GM12892 (cell line): ENCODE measurements around the gene TRIM65. TPM values are rescaled to one million over a fixed set of nuclear protein-coding genes. Genes with fewer than 3 reads are reported as not detected.
A peak's percentile ranks its signal among the peaks of the same experiment; 100 is the strongest.

ENCODE experiments used
- DNase-seq: peaks from one replicate; pipeline ENCODE4 v3.0.0; 2011; ENCODE audit not compliant: insufficient read length
- FAIRE-seq: peaks from 2 replicates; lab custom pipeline; 2011; peaks lifted over from hg19 to GRCh38; lab: Jason Lieb, UNC
- POLR2A ChIP-seq: IDR thresholded peaks from 2 replicates; pipeline ENCODE4 v1.6.1; 2011; ENCODE audit warnings: low read depth, low read length, control low read depth
- POLR2AphosphoS5 ChIP-seq: IDR thresholded peaks from 2 replicates; pipeline ENCODE4 v1.6.1; 2011; ENCODE audit warnings: low read depth, low read length, control low read depth
- TAF1 ChIP-seq: IDR thresholded peaks from 2 replicates; pipeline ENCODE4 v1.6.1; 2011; ENCODE audit warnings: low read depth, mild to moderate bottlenecking, control low read depth, low read length, borderline replicate concordance
- polyA plus RNA-seq: library from polyadenylated mRNA; unstranded; fragments of >200 nt; gene quantifications from one replicate; pipeline ENCODE4 v1.2.1, GENCODE V29; 2012; ENCODE audit warnings: missing spikeins, inconsistent platforms; ENCODE audit not compliant: missing spikeins

The TRIM65 gene, protein sequence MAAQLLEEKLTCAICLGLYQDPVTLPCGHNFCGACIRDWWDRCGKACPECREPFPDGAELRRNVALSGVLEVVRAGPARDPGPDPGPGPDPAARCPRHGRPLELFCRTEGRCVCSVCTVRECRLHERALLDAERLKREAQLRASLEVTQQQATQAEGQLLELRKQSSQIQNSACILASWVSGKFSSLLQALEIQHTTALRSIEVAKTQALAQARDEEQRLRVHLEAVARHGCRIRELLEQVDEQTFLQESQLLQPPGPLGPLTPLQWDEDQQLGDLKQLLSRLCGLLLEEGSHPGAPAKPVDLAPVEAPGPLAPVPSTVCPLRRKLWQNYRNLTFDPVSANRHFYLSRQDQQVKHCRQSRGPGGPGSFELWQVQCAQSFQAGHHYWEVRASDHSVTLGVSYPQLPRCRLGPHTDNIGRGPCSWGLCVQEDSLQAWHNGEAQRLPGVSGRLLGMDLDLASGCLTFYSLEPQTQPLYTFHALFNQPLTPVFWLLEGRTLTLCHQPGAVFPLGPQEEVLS
- polyA plus RNA-seq = 7.7 TPM

DNA sequence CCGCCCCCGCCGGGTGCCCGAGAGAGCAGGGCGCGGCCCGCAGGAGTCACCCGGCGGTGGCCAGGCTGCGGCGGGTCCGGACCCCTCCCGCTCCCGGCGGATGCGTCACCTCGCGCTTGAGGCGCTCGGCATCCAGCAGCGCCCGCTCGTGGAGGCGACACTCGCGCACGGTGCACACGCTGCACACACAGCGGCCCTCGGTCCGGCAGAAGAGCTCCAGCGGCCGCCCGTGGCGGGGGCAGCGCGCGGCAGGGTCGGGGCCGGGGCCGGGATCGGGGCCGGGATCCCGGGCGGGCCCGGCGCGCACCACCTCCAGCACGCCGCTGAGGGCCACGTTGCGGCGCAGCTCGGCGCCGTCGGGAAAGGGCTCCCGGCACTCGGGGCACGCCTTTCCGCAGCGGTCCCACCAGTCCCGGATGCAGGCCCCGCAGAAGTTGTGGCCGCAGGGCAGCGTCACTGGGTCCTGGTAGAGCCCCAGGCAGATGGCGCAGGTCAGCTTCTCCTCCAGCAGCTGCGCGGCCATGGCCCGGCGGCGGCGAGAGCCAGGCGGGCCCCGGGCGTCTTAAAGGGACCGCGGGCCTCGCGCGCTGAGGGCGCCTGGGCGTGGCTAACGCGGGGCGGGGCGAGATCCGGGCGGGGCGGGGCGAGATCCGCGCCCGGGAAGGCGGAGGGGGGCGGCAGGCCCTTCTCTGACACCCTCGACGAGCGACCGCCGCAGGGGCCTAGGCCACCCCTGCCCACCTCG, at the start of gene TRIM65:
Gene TRIM65 (minus strand): TSS at position 537 of the 745 bp plus-strand sequence. CDS start 14 bp downstream, at position 523.
- FAIRE-seq = peak; percentile 93
- peak; percentile 92 for DNase-seq
- TF ChIP-seq POLR2A = peak; percentile 84
- peak; percentile 33; the same call in 1 of the 2 replicates for TF ChIP-seq TAF1
- peak; percentile 70 for TF ChIP-seq POLR2AphosphoS5

DNA sequence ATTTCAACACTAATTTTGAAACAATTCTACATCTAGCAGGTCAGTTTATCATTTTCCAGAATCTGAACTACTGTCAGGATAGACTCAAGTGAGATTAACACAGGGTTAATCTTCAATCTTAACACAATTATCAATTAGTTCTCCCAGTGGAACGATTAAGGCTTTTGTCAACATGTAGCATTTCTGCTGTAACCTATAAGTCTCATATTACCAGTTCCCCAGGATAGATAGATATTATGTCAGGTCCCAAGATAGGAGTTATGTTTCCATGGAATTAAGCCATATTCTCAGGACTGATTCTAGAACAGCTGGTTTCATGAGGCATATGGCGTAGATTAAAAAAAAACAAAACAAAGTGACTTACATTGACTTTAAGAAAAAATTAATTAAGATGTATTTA, 48.5 kb upstream of the TRIM65 start:
- no peak for TF ChIP-seq POLR2AphosphoS5
- TF ChIP-seq TAF1 = no peak
- TF ChIP-seq POLR2A = no peak
- DNase-seq (no peak), FAIRE-seq (no peak)

DNA sequence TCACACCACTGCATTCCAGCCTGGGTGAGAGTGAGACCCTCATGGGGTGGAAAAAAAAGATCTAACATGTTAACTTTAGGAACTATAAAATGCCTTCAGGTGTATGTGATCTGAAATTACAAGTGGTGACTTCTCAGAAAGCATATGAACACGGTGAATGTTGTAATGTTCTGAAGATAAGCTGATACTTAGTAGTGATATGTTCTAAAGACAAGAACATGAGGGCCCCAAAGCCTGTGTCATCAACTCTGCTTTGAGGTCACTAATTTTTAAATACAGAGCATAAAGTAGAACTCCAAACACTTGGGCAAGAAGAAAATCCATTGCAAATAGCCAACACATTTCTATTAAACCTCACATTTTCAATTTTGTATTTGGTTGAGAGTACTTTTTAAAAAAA, 46.7 kb upstream of the TRIM65 start:
- TF ChIP-seq TAF1 (no peak), POLR2AphosphoS5 (no peak), POLR2A (no peak)
- DNase-seq (no peak), FAIRE-seq (no peak)

DNA sequence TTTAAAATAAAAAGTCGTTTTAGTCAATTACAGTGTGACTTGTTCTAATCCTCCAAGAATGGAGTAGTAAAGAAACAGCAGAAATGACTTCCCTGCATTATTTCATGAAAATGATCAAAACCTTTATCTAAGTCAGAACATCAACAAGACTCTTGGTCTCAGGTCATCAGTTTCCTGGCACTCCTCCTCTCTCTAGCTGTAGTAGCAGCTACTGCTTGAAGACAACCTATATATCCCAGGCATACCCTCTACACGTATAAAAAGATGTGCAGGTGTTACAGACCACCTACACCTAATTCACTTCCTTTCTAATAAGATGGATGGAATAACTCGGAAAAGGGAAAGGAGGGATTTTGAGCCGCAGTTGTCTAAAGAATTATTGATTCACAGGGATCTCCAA, 45.7 kb upstream of the TRIM65 start:
- TF ChIP-seq TAF1 (no peak), POLR2A (no peak), POLR2AphosphoS5 (no peak)
- DNase-seq = no peak
- FAIRE-seq = no peak

DNA sequence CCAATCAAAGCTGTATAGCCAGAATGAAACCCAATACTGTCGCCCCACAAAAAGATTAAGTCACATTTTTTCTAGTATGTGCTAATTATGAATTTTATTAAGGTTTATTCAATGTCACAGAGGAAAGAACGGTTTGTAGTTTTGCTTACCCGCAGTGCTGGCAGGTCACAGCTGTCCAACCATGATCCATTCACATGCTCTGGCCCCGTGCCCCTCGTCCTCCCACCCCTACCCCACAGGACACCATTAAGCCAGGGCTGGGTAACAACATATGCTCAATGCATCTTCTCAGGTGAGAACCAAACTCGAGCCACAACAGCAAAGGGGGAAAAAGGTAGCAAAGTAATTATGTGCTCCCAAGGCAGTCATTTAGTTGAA, 44.7 kb upstream of the TRIM65 start:
- FAIRE-seq = no peak
- TF ChIP-seq POLR2A (no peak), POLR2AphosphoS5 (no peak), TAF1 (no peak)
- no peak for DNase-seq

DNA sequence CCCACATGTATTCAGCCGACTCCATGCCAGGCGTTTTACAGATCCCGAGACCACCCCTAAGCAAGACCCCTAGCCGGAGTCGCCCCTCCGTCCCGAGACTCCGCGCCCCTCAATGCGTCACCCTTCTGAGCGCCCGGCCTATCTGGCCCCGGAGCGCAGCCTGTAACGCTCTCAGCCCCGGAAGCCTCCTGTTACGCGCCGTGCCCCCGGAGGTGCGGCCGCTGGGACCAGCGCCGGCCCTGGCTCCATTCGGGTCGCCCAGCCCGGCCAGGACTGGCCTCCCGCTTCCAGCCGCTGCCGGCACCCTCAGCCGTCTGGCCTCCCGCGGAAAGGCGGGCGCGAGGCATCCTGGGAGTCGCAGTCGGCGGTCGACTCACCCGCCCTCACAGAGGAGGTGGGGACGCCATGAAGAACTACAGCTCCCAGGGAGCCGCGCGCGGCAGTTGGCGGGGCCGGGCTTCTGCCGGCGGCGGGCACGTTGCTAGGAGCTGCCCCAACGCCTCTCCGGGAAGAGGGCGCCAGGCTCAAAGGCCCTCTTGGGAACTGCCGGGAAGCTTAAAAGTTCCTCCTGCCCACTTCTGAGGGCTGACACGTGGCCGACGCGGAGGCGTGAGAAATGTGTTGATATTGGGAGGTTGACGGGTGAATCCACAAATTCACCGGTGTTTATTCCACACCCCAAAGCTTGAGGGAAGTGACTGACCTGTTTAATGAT, 44.1 kb upstream of the TRIM65 start, which contains the start of gene FBF1:
Gene FBF1 (minus strand): TSS at position 316 of the 715 bp plus-strand sequence. CDS start 2,893 bp downstream, outside the sequence.
- DNase-seq = peak; percentile 98
- TF ChIP-seq POLR2AphosphoS5 = peak; percentile 79
- TF ChIP-seq POLR2A = peak; percentile 93
- TF ChIP-seq TAF1 = no peak
- peak; percentile 92 for FAIRE-seq

DNA sequence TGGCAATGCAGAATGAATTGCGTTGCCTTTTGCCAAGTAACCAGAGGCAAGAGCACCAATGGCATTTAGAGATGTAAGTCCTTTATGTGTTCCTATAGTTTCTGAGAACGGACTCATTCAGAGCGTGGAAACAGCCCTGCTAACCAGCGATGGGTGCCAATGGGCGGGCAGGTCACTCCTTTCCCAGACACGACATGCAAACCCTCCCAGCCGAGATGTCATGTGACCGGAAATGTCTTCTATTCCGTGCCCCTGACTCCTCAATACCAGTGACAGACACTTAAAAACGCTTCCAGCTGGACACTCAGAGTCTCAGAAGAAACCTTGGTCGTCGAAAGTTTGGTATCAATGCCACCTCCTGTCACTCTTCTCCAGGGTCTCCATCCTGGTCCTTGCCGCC, 40.9 kb upstream of the TRIM65 start:
- no peak for DNase-seq
- TF ChIP-seq POLR2AphosphoS5 = no peak
- no peak for TF ChIP-seq POLR2A
- TF ChIP-seq TAF1 = no peak
- no peak for FAIRE-seq

DNA sequence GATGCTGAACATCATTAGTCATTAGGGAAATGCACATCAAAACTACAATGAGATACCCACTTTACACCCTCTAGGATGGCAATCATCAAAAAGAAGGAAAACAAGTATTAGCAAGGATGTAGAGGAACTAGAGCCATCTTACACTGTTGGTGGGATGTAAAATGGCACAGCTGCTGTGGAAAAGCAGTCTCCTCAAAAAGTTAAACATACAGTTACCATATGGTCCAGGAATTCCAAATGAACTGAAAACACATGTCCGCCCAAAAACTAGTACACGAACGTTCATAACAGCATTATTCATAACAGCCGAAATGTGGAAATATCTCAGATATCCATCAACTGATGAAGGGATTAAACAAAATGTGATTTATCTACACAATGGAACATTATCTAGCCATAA, 37.1 kb upstream of the TRIM65 start:
- TF ChIP-seq POLR2A (no peak), POLR2AphosphoS5 (no peak)
- no peak for FAIRE-seq
- no peak for DNase-seq

DNA sequence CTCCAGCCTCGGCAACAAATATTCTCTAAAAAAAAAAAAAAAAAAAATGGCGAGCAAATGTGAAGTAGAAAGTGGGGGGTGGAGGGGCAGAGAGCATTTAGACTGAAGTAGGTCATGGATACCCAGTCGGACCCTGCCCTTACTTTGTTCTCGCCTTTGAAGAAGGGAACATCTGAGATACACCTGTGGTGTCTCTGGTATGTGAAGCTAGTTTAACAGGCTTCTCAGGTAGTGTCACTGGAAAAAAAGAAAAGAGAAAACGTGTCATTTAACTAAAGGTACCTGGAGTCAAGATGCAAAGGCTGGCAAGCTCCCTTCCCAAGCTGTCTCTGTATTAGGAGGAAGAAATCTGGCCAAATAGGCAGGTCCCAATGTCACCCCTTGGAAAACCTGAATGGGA, 36.1 kb upstream of the TRIM65 start:
- FAIRE-seq (no peak), DNase-seq (no peak)
- TF ChIP-seq POLR2AphosphoS5 (no peak), POLR2A (no peak), TAF1 (no peak)

DNA sequence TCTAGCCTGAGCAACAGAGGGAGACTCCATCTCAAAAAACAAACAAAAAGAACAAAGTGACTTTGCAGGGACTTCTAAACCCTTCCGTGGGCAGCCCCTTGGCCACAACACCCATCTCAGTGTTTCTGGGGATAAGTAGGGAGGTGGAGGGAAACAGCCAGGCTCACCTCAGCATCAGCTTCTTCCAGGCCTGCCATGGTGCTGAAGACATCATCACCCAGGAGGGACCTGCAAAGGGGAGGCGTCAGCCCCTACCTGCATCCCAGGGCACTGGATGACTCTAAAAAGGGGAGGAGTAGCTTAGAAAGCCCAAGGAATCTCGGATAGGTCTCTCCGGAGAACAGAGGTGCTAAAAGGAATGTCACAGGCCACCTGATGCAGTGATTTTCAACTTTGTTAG, 34.3 kb upstream of the TRIM65 start:
- FAIRE-seq = no peak
- TF ChIP-seq TAF1 = no peak
- no peak for TF ChIP-seq POLR2AphosphoS5
- no peak for TF ChIP-seq POLR2A
- DNase-seq = no peak

DNA sequence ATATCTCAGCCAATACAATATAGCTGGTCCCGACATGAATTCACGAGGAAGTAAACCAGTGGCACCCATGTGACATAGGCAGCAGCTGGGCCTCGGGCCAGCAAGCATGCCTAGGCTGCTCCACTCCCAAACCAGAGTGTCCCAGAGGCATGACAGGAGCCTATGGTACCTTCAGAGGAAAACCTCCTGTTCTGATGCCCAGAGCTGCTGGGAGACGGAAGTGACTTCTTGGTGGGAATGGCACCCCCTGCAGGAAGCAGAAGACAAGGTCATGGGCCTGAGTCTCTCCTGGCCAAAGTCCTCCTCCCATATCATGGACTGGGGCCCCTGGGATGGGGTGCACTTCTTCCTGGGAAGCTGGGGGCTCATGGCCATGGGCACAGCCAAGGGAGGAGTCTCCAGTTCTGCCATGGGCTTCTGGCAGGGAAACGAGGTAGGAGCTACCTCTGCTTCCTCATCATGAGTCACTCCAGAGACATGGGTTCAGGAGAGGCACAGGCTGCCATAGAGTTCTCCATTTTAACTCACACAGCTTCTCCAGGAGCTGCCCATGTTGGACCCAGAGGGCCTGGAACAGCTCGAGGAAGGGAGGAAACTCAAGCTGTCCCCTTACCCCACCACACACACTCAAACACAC, 30.7 kb upstream of the TRIM65 start:
- TF ChIP-seq POLR2A (no peak), TAF1 (no peak), POLR2AphosphoS5 (no peak)
- DNase-seq = peak; percentile 50
- FAIRE-seq = peak; percentile 73

DNA sequence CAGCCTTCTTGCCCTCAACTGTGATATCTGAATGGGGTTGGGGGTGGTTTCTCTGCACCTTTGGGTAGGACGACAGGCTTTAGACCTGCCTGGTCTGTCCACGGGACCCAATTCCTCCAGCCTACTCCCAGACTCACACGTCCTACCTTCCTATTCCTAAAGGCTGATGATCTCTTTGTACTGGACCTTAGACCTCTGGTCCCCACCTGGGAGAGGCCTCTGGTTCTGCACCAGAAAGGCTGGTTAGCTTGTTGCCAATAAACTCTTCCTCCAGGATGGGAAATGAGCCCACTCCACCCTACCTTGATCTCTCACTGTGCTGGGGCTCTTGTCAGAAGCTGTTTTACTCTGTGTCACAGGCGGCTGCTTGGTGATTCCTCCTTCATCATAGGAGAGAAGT, 29.7 kb upstream of the TRIM65 start:
- DNase-seq (no peak), FAIRE-seq (no peak)
- TF ChIP-seq POLR2A (no peak), TAF1 (no peak), POLR2AphosphoS5 (no peak)
